Stimulated activated CD8-positive, alpha-beta memory T cell treated with anti-CD3 and anti-CD28 coated beads, Interleukin-4, amount 100 ng/mL, for 24 hours (primary cell): ENCODE results near the gene SMG6.

Source experiments
- DNase-seq: peaks from one replicate; pipeline ENCODE4 v3.0.0-alpha.2; 2020; ENCODE audit warnings: low read depth

Gene SMG6

GRCh38 chr17:2076087-2076984, 227.2 kb downstream of the SMG6 start:
- no peak for DNase-seq

- no peak for DNase-seq
Measured at GRCh38 chr17:2075336-2076086, 228.1 kb downstream of the SMG6 start.

DNA sequence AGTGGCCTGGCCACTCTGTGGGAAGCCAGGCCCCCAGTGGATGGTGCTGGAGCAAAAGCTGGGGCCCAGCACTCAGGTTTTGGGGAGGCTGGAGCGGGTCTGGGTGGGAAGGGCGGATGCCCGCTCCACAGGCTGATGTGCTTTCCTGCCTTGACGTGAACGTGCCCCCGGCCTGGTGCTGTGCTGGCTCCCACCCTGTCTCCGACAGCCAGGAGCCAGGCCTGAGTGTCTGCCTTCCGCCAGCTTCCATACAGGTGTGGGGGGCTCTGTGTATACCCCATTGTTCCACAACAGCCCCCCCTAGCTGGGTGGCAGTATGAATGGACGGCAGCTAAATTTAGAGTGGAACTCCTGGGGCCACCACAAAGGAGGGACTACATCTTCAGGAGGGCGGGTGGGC, 228.7 kb downstream of the SMG6 start:
- no peak for DNase-seq

DNA sequence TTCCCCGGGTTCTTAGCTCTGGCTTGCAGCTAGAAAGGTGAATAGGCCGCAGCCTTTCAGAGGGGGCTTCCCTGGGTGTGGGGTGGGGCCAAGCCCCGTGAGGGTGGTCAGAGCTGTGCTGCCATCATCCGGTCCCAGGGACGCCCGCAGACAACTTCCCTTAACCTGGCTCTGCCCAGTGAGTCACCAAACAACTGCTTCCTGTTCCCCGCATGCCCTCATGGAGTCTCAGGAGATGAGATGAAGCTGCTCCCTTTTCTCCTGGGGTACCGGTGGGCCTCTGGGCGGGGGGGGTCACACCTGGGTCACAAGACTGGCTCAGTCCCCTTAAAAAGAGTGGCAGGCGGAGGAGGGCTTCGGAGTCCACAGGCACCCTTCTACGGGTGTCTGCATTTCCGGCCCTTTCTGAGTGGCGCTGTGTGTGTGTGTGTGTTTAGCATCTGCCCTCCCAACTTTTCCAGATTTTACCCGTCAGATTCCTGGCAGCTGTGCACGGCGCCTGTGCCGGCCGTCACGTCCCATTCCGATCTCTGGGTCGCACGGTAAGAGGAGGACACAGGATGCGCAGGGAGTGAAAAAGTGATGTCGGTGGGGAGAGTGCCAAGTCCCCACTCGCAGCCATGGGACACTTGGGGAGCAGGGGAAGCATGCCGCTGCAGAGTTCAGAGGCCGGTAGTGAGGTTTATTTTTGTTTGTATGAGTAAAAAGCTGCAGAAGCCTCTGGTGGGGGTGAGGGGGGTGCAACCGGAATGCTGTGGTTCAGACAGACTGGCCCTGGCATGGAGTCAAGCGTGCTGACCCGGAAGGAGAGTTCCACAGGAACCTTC, 231.9 kb downstream of the SMG6 start:
- no peak for DNase-seq

DNA sequence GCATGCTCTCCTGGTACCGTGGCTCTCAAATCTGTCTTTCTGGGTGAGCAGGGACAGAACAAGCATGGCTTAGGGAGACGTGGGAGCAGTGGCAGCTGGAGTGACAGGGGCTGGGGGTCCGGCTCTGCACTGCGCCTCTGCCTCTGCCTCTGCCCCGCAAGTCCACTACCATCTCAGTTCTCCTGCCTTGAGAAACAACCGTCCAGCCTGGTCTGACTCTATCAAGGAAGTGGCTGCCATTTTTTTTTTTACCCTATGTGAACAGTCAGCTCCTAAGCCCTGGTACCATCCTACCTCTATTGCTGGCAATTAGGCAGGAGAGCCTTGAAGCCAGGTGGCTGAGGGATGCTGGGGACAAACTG, 232.6 kb downstream of the SMG6 start:
- DNase-seq = no peak

- peak; percentile 46 for DNase-seq
Measured at GRCh38 chr17:2070241-2071023, 233.2 kb downstream of the SMG6 start.

GRCh38 chr17:2068519-2069051, 235.0 kb downstream of the SMG6 start:
- DNase-seq = no peak

DNA sequence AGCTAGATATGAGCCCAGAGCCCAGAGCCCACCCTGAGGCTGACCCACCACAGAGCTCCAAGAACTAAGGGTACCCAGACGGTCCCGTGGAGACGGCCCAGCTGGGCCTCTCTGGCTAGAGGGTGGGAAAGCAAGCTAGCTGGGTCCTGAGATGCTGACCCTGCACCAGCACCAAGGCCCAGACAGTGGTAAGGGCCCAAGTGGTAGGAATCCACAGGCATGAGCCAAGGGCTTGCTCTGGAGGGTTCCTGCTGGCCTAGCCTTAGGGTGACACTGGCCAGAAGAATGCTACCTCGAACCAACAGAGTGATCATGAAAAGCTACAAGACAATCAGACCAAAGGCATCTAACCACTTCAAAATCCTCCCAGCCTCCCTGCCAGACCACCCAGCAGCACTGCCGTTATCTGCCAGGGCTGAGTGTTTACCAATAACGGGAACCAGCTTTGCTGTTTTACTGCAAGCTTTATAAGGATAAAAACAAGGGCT, 235.5 kb downstream of the SMG6 start:
- no peak for DNase-seq

- no peak for DNase-seq
Measured at GRCh38 chr17:2067608-2068024, 236.0 kb downstream of the SMG6 start.

- no peak for DNase-seq
Measured at GRCh38 chr17:2067048-2067561, 236.5 kb downstream of the SMG6 start.

DNA sequence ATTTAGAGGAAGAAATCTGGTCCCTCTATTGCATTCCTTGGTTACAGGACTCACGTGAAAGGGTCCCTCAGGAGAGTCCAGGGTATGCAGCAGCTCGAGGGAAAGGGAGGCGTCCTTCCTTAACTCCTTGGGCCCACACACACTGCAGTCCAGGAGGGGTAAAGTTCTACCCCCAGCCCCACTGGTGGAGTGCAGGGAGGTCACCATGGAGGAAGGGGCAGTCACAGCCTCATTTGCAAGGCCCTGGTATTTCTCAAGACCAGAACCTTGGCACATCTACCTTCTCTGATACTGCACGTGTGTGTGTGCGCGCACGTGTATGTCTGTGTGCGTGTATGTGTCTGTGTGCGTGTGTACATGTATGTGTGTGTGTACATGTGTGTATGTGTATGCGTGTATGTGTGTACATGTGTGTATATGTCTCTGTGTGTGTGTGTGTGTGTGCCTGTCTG, 237.6 kb downstream of the SMG6 start:
- DNase-seq = no peak

DNA sequence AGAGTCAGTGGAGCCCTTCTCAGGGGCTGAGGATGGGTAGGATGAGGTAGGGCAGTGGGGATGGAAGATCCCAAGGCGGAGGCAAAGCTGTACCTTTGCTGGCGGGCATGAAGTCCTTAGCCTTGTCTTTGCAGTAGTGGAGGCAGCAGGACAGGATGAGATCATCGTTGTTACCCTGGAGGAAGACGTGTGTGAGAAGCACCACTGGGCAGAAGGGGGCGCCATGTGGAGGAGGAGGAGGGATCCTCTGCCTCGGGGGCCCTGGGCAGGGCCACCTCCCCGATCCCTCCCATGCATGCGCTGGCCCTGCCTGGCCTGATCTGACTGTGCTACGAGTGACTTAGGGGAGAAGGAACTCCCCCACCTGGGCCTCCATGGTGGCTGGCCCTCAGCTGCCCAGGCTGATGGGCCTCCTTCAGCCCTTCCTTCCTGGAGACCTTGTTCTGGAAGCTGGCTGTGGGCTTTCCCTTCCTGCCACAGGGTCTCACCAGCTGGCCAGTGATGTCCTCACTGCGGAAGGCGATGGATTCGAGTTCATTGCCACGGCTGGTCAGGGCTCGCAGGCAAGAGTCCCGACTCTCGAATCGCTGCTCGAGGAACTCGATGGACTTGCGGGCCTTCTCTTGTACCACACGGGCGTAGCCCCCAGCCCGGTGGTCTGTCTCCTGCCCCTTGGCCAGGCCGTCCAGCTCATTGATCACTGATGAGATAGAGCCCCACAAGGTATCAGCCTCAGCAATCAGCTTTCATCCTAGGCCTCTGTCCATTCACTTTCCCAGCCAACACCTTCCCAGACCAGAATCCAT, 238.4 kb downstream of the SMG6 start:
- peak; percentile 61 for DNase-seq

- DNase-seq = no peak
Measured at GRCh38 chr17:2064520-2064971, 239.0 kb downstream of the SMG6 start.

GRCh38 chr17:2064147-2064489, 239.5 kb downstream of the SMG6 start:
- DNase-seq = no peak

DNA sequence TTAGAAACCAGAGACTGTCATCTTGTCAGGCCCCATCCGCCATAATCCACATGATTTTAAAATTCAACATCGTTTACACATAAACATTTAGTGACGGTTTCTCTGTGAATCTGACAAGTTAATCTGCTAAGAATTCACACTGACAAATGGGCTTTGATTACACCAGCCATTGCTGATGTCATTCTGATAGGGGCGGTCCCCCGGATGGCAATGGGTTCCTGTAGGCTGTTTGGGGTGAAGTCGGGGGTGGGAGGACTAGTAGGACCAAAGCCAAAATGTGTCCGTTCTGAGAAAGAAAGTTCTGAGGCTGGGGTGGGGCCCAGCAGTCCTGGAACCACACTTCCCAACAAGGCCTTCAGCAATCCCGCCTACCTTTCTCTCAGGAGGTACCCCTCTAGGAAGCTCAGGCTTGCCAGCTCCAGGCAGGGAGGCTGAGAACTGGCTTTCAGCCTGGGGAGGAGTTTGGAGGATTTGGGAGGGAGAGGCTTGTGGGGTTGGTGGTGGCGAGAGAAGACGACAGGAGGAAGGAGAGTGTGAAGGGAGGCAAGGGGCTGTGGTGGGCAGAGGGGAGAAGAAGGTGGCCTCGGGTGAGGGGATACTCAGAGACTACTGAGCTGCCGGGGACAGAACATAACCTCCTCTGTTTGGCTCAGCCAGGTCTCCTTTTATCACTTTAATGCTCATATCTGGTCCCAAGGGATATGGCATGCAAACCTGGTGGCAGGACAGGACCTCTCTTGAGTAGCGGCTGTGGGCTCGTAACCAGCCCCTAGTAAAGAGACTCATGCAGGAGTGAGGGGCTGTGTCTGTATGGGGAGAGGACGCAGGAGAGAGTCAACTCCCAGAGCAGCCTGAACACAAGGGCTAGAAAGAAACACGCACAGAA, 240.1 kb downstream of the SMG6 start:
- DNase-seq = no peak

DNA sequence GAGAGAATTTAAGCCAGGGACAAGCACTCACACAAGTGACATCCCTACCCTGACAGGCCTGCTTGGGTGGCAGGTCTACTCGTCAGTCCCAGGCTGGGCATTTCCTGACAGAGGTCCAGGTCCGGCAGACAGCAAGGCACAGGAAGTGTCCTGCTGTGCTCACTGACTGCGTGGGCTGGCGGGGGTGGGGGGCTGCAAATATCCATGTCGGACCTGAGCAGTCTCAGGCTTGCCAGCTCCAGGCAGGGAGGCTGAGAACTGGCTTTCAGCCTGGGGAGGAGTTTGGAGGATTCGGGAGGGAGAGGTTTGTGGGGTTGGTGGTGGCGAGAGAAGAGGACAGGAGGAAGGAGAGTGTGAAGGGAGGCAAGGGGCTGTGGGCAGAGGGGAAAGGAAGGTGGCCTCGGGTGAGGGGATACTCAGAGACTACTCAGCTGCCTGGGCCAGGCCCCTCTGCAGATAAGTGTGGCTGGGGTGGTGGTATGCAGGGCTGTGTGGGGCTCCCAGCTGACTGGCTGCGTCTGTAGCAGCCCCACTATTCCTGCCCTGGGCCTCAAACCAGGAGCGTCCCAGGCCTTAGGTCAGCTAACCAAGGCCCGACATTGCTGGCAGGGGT, 240.9 kb downstream of the SMG6 start:
- DNase-seq = no peak

DNA sequence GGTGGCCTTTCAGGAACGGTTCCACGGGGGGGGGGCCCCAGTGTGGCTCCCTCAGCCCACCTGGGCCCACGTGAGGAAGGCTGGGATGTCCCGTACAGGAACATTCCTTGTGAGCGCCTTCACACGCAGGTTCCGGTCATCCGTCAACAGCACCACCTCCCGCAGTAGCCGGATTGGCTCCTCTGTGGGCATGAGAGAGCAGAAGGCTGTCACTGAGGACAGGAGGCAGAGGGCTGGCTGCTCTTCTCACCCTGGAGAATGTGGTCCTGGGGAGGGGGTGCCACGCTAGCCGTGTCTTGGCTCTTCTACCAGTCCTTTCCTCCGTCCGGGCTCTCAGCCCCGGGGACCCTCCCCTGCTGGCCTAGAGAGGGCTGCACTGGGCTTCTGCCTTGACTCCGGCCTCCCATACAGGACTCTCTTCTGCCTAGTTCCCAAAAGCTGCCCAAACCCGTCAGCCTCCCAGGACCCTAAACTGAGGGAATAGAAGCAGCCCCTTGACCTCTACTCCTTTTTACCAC, 242.1 kb downstream of the SMG6 start:
- no peak for DNase-seq

DNA sequence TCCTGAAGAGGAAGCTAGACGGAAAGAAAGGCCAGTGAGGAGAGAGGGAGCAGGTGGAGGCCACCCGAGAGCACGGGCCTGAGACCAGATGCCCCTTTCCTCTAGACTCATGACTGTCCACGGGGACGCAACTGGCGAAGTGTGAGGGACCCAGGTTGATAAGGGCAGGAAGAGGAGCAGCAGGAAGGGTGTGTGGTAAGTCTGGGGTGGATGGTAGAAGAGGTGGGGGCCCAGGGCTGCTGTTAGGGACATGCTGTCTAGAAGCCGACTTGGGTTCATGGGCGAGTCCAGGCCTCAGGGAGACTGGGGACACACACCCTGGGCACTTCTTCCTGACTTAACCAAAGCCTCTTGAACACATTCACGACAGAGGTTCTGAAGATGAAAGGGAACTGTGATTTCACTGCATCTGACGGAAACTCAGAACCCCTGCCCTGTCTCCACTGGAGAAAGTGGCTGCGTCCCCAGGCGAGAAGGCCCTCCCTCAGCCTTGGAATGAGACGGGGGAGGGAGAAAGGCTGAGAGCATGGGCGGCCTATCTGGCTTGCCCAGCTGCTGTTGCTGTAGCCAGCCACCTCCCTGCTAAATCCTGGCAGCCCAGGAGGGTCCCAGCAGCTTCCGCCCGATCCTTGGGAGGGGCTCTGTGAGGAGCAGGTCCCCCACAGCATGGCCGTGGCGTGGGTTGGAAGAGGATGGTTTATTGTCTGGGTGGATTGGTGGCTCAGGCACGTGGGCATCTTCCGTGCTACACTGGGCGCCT, 242.7 kb downstream of the SMG6 start:
- no peak for DNase-seq
